ENCODE results near the gene ITPR3. TPM values are rescaled to one million over a fixed set of nuclear protein-coding genes. Genes with fewer than 3 reads are reported as not detected.
A peak's percentile ranks its signal among the peaks of the same experiment; 100 is the strongest.

Gene ITPR3
- total and polyA plus RNA-seq, 2 of the 13 experiments (the other 11 are each of a cell fraction or from before 2014, with no cell fraction given) = 3.8 to 21.4 TPM

- TF ChIP-seq ZBTB2 (CRISPR knock-in tag; IDR thresholded peaks at IDR 0.05; ENCODE audit: low read depth) (no peak), RFXANK (CRISPR knock-in tag; IDR thresholded peaks at IDR 0.05) (no peak), ZNF501 (CRISPR knock-in tag; IDR thresholded peaks at IDR 0.05) (peak; percentile 29; the same call in 1 of the 2 replicates), NFRKB (IDR thresholded peaks at IDR 0.05) (no peak), ZNF788 (CRISPR knock-in tag; IDR thresholded peaks at IDR 0.05; ENCODE audit: borderline replicate concordance) (0 out of 2 replicates have a peak, but pooled peaks have one; percentile 8), MZF1 (CRISPR knock-in tag; IDR thresholded peaks at IDR 0.05; ENCODE audit: borderline replicate concordance) (no peak), ZNF644 (CRISPR knock-in tag; IDR thresholded peaks at IDR 0.05; ENCODE audit: low read depth) (no peak), ZEB1 (IDR thresholded peaks at IDR 0.05; ENCODE audit: insufficient replicate concordance, low read depth) (no peak), MATR3 (CRISPR knock-in tag; IDR thresholded peaks at IDR 0.05) (no peak), RARA (CRISPR knock-in tag; IDR thresholded peaks at IDR 0.05) (0 out of 2 replicates have a peak, but pooled peaks have one; percentile 15), MIER3 (CRISPR knock-in tag; IDR thresholded peaks at IDR 0.05; ENCODE audit: borderline replicate concordance) (no peak), MAZ (IDR thresholded peaks at IDR 0.05; ENCODE audit: borderline replicate concordance, low read depth, low read length) (0 out of 2 replicates have a peak, but pooled peaks have one; percentile 22), MAZ (CRISPR knock-in tag; IDR thresholded peaks at IDR 0.05; ENCODE audit: low read depth) (no peak), EHMT2 (IDR thresholded peaks at IDR 0.05; ENCODE audit: borderline replicate concordance, low read depth, low read length) (no peak), ZFP36 (IDR thresholded peaks at IDR 0.05; ENCODE audit: borderline replicate concordance, low read depth, low read length, partially characterized antibody) (no peak), CSRNP1 (CRISPR knock-in tag; IDR thresholded peaks at IDR 0.05) (no peak), ZNF713 (CRISPR knock-in tag; IDR thresholded peaks at IDR 0.05) (no peak), BHLHE40 (IDR thresholded peaks at IDR 0.05; ENCODE audit: low read length) (peak; percentile 61), ZNF264 (CRISPR knock-in tag; IDR thresholded peaks at IDR 0.05) (no peak), IRF2 (CRISPR knock-in tag; IDR thresholded peaks at IDR 0.05) (no peak)
- TF ChIP-seq, protein P1, sequence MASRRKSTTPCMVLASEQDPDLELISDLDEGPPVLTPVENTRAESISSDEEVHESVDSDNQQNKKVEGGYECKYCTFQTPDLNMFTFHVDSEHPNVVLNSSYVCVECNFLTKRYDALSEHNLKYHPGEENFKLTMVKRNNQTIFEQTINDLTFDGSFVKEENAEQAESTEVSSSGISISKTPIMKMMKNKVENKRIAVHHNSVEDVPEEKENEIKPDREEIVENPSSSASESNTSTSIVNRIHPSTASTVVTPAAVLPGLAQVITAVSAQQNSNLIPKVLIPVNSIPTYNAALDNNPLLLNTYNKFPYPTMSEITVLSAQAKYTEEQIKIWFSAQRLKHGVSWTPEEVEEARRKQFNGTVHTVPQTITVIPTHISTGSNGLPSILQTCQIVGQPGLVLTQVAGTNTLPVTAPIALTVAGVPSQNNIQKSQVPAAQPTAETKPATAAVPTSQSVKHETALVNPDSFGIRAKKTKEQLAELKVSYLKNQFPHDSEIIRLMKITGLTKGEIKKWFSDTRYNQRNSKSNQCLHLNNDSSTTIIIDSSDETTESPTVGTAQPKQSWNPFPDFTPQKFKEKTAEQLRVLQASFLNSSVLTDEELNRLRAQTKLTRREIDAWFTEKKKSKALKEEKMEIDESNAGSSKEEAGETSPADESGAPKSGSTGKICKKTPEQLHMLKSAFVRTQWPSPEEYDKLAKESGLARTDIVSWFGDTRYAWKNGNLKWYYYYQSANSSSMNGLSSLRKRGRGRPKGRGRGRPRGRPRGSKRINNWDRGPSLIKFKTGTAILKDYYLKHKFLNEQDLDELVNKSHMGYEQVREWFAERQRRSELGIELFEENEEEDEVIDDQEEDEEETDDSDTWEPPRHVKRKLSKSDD (CRISPR knock-in tag; IDR thresholded peaks at IDR 0.05; ENCODE audit: low read depth) = no peak
- TF ChIP-seq, protein P2, sequence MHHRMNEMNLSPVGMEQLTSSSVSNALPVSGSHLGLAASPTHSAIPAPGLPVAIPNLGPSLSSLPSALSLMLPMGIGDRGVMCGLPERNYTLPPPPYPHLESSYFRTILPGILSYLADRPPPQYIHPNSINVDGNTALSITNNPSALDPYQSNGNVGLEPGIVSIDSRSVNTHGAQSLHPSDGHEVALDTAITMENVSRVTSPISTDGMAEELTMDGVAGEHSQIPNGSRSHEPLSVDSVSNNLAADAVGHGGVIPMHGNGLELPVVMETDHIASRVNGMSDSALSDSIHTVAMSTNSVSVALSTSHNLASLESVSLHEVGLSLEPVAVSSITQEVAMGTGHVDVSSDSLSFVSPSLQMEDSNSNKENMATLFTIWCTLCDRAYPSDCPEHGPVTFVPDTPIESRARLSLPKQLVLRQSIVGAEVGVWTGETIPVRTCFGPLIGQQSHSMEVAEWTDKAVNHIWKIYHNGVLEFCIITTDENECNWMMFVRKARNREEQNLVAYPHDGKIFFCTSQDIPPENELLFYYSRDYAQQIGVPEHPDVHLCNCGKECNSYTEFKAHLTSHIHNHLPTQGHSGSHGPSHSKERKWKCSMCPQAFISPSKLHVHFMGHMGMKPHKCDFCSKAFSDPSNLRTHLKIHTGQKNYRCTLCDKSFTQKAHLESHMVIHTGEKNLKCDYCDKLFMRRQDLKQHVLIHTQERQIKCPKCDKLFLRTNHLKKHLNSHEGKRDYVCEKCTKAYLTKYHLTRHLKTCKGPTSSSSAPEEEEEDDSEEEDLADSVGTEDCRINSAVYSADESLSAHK (CRISPR knock-in tag; IDR thresholded peaks at IDR 0.05; ENCODE audit: borderline replicate concordance) = no peak
- TF ChIP-seq, protein P3, sequence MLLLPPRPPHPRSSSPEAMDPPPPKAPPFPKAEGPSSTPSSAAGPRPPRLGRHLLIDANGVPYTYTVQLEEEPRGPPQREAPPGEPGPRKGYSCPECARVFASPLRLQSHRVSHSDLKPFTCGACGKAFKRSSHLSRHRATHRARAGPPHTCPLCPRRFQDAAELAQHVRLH (CRISPR knock-in tag; IDR thresholded peaks at IDR 0.05; ENCODE audit: borderline replicate concordance, low read depth) = peak; percentile 49; the same call in 1 of the 2 replicates
- TF ChIP-seq, protein P4, sequence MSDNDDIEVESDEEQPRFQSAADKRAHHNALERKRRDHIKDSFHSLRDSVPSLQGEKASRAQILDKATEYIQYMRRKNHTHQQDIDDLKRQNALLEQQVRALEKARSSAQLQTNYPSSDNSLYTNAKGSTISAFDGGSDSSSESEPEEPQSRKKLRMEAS (IDR thresholded peaks at IDR 0.05) = peak; percentile 66
Observed at GRCh38 chr6:33607784-33608161, 13.3 kb upstream of the ITPR3 start (continued).

All from HepG2 (cell line).